ENCODE data around the gene OAS2.

OAS2 gene

DNA sequence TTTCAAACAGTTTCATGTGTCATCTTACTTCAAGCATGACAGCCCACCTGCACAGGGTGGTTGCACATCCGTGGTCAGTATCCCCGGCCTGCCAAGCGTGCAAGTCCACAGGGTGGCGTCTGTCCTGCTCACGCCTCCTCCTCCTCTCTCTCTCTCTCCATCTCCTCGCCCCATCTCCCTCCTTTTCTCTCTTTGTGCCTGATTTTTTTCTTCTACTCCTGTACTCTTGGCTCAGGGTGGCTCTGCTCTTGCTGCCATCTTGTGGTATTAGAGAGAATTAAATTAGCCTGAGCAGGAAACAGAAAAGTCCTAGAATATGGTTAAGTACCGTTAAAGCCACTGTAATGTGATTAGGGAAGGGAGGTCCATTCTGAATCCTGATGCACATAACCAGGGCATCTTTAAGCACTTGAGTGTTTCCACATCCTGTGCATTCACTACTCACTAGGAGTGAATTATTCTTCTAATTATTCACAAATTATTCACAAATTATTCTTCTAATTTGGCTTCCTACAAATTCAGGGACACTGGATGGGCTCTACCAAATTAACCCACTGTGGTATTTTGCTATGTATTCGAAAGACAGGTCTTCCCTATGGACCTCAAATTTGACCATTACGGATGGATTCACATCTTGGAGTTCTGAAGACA is 52.7 kb downstream of the OAS2 start:
- no peak overlapping the region for H3K4ac ChIP-seq (ENCODE audit: low read depth, low read length)
- H3K27ac ChIP-seq (ENCODE audit: low read depth, low read length), result no peak overlapping the region
- H3K27me3 ChIP-seq (ENCODE audit: insufficient read depth, low read length, poor library complexity), result no peaks in the 10 kb centered on the region
- H3K4me3 ChIP-seq (ENCODE audit: low read length), result no peak overlapping the region
- no peak overlapping the region for H4K5ac ChIP-seq (ENCODE audit: low read length)
- H3K23ac ChIP-seq (ENCODE audit: low read length), result no peak overlapping the region
- no CpG with 5 or more reads among the region's 9 CpGs for WGBS (ENCODE audit: extremely low coverage, insufficient coverage, low lambda C conversion rate)
- no peak overlapping the region for H3K18ac ChIP-seq (ENCODE audit: low read length)
- H2BK5ac ChIP-seq (ENCODE audit: low read length), result no peak overlapping the region
- no peaks in the 10 kb centered on the region for H3K79me2 ChIP-seq (ENCODE audit: control insufficient read depth, insufficient read depth, low read length)
- H3K4me1 ChIP-seq (ENCODE audit: control insufficient read depth, low read depth, low read length), result no peaks in the 10 kb centered on the region
- no peaks in the 10 kb centered on the region for H3K79me1 ChIP-seq (ENCODE audit: low read length)
- no peaks in the 10 kb centered on the region for H3K36me3 ChIP-seq (ENCODE audit: control insufficient read depth, insufficient read depth, low read length)
- H3K56ac ChIP-seq (ENCODE audit: low read length), result no peak overlapping the region
- no peak overlapping the region for H2BK120ac ChIP-seq (ENCODE audit: low read depth, low read length)
- no peak overlapping the region for H2BK15ac ChIP-seq (replicated peaks; ENCODE audit: low read depth)
- no peak overlapping the region for H4K8ac ChIP-seq (ENCODE audit: low read depth, low read length)
- no peak overlapping the region for H3K4me2 ChIP-seq (ENCODE audit: low read length)
- H3K9ac ChIP-seq (ENCODE audit: low read length), result no peak overlapping the region
- no peak overlapping the region for H2AK5ac ChIP-seq (ENCODE audit: low read length)
- DNase-seq, result peak; percentile 87

DNA sequence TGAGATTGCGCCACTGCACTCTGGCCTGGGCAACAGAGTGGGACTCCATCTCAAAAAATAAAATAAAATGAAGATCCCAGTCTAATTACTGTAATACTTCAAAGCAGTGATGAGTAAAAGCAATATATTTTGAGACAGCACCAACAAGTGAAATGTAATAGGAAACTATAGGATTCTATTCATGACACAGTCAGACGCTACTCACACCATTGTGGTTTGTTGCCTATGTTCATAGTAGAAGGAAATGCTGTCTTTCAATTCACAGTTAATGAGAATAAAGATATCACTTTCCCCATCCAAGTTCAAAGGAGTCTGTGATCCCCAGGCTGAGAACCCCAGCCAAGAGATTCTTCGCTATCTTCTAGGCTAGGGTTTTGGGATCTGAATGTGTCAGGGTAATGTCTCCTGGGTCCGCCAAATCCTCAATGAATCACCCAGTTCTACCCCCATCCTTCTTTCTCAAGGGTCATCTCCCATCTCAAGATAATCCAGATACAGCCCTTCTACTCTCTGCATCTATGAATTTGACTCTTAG is 61.7 kb downstream of the OAS2 start:
- WGBS (ENCODE audit: extremely low coverage, insufficient coverage, low lambda C conversion rate), result no CpG with 5 or more reads among the region's 4 CpGs
- no peak for DNase-seq
- H3K4me3 ChIP-seq (ENCODE audit: low read length), result no peak overlapping the region
- no peak overlapping the region for H3K18ac ChIP-seq (ENCODE audit: low read length)
- no peak overlapping the region for H4K8ac ChIP-seq (ENCODE audit: low read depth, low read length)
- H3K23ac ChIP-seq (ENCODE audit: low read length), result no peak overlapping the region
- no peak overlapping the region for H3K56ac ChIP-seq (ENCODE audit: low read length)
- H3K27ac ChIP-seq (ENCODE audit: low read depth, low read length), result no peak overlapping the region
- no peak overlapping the region for H2BK15ac ChIP-seq (replicated peaks; ENCODE audit: low read depth)
- H3K4me2 ChIP-seq (ENCODE audit: low read length), result no peak overlapping the region
- H3K4me1 ChIP-seq (ENCODE audit: control insufficient read depth, low read depth, low read length), result no peaks in the 10 kb centered on the region
- no peaks in the 10 kb centered on the region for H3K79me1 ChIP-seq (ENCODE audit: low read length)
- H2BK5ac ChIP-seq (ENCODE audit: low read length), result no peak overlapping the region
- no peak overlapping the region for H2BK120ac ChIP-seq (ENCODE audit: low read depth, low read length)
- no peaks in the 10 kb centered on the region for H3K79me2 ChIP-seq (ENCODE audit: control insufficient read depth, insufficient read depth, low read length)
- no peak overlapping the region for H3K9ac ChIP-seq (ENCODE audit: low read length)
- no peak overlapping the region for H2AK5ac ChIP-seq (ENCODE audit: low read length)
- no peaks in the 10 kb centered on the region for H3K36me3 ChIP-seq (ENCODE audit: control insufficient read depth, insufficient read depth, low read length)
- no peaks in the 10 kb centered on the region for H3K27me3 ChIP-seq (ENCODE audit: insufficient read depth, low read length, poor library complexity)
- H3K4ac ChIP-seq (ENCODE audit: low read depth, low read length), result no peak overlapping the region
- H4K5ac ChIP-seq (ENCODE audit: low read length), result no peak overlapping the region

DNA sequence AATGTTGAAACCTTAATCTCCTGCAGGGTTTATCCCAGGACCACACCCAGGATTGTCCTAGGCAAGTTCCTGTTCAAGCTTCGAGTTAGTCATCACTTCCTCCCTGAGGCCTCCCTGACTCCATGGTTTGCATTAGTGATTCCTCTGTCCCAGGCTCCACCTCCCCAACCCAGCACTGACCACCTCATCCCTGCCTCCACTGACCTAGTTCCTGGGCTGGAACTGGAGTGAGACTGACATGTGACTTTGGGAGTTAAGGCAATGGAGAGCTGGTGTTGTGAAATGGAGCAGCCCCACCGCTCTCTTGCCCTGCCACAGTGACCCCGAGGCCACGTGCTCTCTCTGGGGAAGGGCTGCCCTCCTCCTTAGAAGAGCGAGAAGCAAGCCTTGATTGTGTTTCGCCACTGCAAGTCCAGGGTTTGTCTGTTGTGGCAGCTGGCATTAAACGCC is 62.4 kb downstream of the OAS2 start:
- H3K9ac ChIP-seq (ENCODE audit: low read length), result no peak overlapping the region
- H3K4me1 ChIP-seq (ENCODE audit: control insufficient read depth, low read depth, low read length), result no peaks in the 10 kb centered on the region
- no peaks in the 10 kb centered on the region for H3K79me2 ChIP-seq (ENCODE audit: control insufficient read depth, insufficient read depth, low read length)
- no peak overlapping the region for H3K18ac ChIP-seq (ENCODE audit: low read length)
- no peaks in the 10 kb centered on the region for H3K79me1 ChIP-seq (ENCODE audit: low read length)
- H2BK5ac ChIP-seq (ENCODE audit: low read length), result no peak overlapping the region
- peak; percentile 59 for DNase-seq
- H2BK15ac ChIP-seq (replicated peaks; ENCODE audit: low read depth), result no peak overlapping the region
- no peak overlapping the region for H3K4me3 ChIP-seq (ENCODE audit: low read length)
- no peak overlapping the region for H4K5ac ChIP-seq (ENCODE audit: low read length)
- WGBS (ENCODE audit: extremely low coverage, insufficient coverage, low lambda C conversion rate), result no CpG with 5 or more reads among the region's 7 CpGs
- no peak overlapping the region for H3K4ac ChIP-seq (ENCODE audit: low read depth, low read length)
- H3K4me2 ChIP-seq (ENCODE audit: low read length), result no peak overlapping the region
- H3K27me3 ChIP-seq (ENCODE audit: insufficient read depth, low read length, poor library complexity), result no peaks in the 10 kb centered on the region
- H2AK5ac ChIP-seq (ENCODE audit: low read length), result no peak overlapping the region
- H2BK120ac ChIP-seq (ENCODE audit: low read depth, low read length), result no peak overlapping the region
- no peak overlapping the region for H4K8ac ChIP-seq (ENCODE audit: low read depth, low read length)
- no peak overlapping the region for H3K27ac ChIP-seq (ENCODE audit: low read depth, low read length)
- H3K36me3 ChIP-seq (ENCODE audit: control insufficient read depth, insufficient read depth, low read length), result no peaks in the 10 kb centered on the region
- no peak overlapping the region for H3K23ac ChIP-seq (ENCODE audit: low read length)
- H3K56ac ChIP-seq (ENCODE audit: low read length), result no peak overlapping the region

DNA sequence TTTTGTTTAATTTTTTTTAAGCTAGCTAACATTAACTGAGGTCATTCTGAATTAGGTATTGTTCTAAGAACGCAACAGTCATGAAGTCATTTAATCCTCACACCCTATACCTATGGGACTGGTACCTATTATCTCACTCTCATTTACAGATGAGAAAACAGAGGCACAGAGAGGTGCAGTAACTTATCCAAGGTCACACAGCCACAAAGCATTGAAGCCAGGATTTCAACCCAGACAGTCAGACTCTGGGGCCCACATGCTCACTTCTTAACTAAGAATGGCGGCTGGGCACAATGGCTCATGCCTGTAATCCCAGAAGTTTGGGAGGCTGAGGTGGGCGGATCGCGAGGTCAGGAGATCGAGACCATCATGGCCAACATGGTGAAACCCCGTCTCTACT is 63.2 kb downstream of the OAS2 start:
- Histone ChIP-seq H2BK120ac (ENCODE audit: low read depth, low read length) (no peak overlapping the region), H4K5ac (ENCODE audit: low read length) (no peak overlapping the region), H2BK15ac (replicated peaks; ENCODE audit: low read depth) (no peak overlapping the region), H3K27me3 (ENCODE audit: insufficient read depth, low read length, poor library complexity) (no peaks in the 10 kb centered on the region), H3K23ac (ENCODE audit: low read length) (no peak overlapping the region), H2BK5ac (ENCODE audit: low read length) (no peak overlapping the region), H4K8ac (ENCODE audit: low read depth, low read length) (no peak overlapping the region), H2AK5ac (ENCODE audit: low read length) (no peak overlapping the region), H3K9ac (ENCODE audit: low read length) (no peak overlapping the region), H3K79me2 (ENCODE audit: control insufficient read depth, insufficient read depth, low read length) (no peaks in the 10 kb centered on the region), H3K27ac (ENCODE audit: low read depth, low read length) (no peak overlapping the region), H3K18ac (ENCODE audit: low read length) (no peak overlapping the region), H3K4me3 (ENCODE audit: low read length) (no peak overlapping the region), H3K4me1 (ENCODE audit: control insufficient read depth, low read depth, low read length) (no peaks in the 10 kb centered on the region), H3K4ac (ENCODE audit: low read depth, low read length) (no peak overlapping the region), H3K79me1 (ENCODE audit: low read length) (no peaks in the 10 kb centered on the region), H3K4me2 (ENCODE audit: low read length) (no peak overlapping the region), H3K36me3 (ENCODE audit: control insufficient read depth, insufficient read depth, low read length) (no peaks in the 10 kb centered on the region), H3K56ac (ENCODE audit: low read length) (no peak overlapping the region)
- no CpG with 5 or more reads among the region's 7 CpGs for WGBS (ENCODE audit: extremely low coverage, insufficient coverage, low lambda C conversion rate)
- DNase-seq, result no peak

DNA sequence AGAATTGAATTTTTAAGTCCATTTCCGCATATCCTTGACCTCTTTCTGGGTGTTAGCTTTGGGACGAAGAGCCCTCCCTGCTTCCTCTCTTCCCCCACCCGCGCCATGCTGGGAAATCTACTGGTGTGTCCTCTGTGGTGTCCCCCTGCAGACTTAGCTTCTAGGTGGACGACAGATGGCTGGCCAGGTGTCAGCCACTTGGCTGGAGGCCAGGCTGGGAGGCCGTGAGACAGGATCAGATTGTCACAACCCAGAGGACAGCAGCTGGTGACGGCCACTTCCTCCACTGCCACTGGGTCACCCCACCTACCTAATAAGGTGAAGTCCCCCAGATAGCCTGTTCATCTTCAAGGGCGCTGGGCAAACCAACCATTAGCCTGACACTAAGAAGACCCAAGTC is 64.9 kb downstream of the OAS2 start:
- no CpG with 5 or more reads among the region's 8 CpGs for WGBS (ENCODE audit: extremely low coverage, insufficient coverage, low lambda C conversion rate)
- Histone ChIP-seq H2BK5ac (ENCODE audit: low read length) (no peak overlapping the region), H3K36me3 (ENCODE audit: control insufficient read depth, insufficient read depth, low read length) (no peaks in the 10 kb centered on the region), H2BK120ac (ENCODE audit: low read depth, low read length) (no peak overlapping the region), H3K79me2 (ENCODE audit: control insufficient read depth, insufficient read depth, low read length) (no peaks in the 10 kb centered on the region), H3K4me2 (ENCODE audit: low read length) (no peak overlapping the region), H2AK5ac (ENCODE audit: low read length) (no peak overlapping the region), H2BK15ac (replicated peaks; ENCODE audit: low read depth) (no peak overlapping the region), H3K4me3 (ENCODE audit: low read length) (no peak overlapping the region), H4K8ac (ENCODE audit: low read depth, low read length) (no peak overlapping the region), H3K27ac (ENCODE audit: low read depth, low read length) (no peak overlapping the region), H3K23ac (ENCODE audit: low read length) (no peak overlapping the region), H3K4ac (ENCODE audit: low read depth, low read length) (no peak overlapping the region), H3K9ac (ENCODE audit: low read length) (no peak overlapping the region), H3K4me1 (ENCODE audit: control insufficient read depth, low read depth, low read length) (no peaks in the 10 kb centered on the region), H3K27me3 (ENCODE audit: insufficient read depth, low read length, poor library complexity) (no peaks in the 10 kb centered on the region), H3K79me1 (ENCODE audit: low read length) (no peaks in the 10 kb centered on the region), H4K5ac (ENCODE audit: low read length) (no peak overlapping the region), H3K56ac (ENCODE audit: low read length) (no peak overlapping the region), H3K18ac (ENCODE audit: low read length) (no peak overlapping the region)
- DNase-seq, result no peak

DNA sequence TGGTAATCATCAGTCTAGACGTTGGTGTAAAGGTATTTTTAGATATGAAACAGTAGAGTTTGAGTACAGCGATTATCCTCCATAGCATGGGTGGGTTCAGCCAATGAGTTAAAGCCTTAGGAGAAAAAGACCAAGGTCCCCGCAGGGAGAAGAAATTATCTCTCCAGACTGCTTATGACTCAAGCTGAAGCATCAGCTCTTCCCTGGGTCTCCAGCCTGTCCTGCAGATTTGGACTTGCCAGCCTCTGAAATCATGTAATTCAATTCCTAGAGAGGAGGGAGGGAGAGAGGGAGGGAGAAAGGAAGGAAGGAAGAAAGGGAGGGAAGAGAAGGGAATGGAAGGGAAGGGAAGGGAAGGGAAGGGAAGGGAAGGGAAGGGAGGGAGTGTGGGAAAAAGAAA is 66.2 kb downstream of the OAS2 start:
- Histone ChIP-seq H3K23ac (ENCODE audit: low read length) (no peak overlapping the region), H2BK15ac (replicated peaks; ENCODE audit: low read depth) (no peak overlapping the region), H3K56ac (ENCODE audit: low read length) (no peak overlapping the region), H3K9ac (ENCODE audit: low read length) (no peak overlapping the region), H3K27me3 (ENCODE audit: insufficient read depth, low read length, poor library complexity) (no peaks in the 10 kb centered on the region), H3K4me1 (ENCODE audit: control insufficient read depth, low read depth, low read length) (no peaks in the 10 kb centered on the region), H3K36me3 (ENCODE audit: control insufficient read depth, insufficient read depth, low read length) (no peaks in the 10 kb centered on the region), H3K4ac (ENCODE audit: low read depth, low read length) (no peak overlapping the region), H3K18ac (ENCODE audit: low read length) (no peak overlapping the region), H3K79me2 (ENCODE audit: control insufficient read depth, insufficient read depth, low read length) (no peaks in the 10 kb centered on the region), H3K27ac (ENCODE audit: low read depth, low read length) (no peak overlapping the region), H2AK5ac (ENCODE audit: low read length) (no peak overlapping the region), H2BK5ac (ENCODE audit: low read length) (no peak overlapping the region), H4K5ac (ENCODE audit: low read length) (no peak overlapping the region), H3K4me3 (ENCODE audit: low read length) (no peak overlapping the region), H2BK120ac (ENCODE audit: low read depth, low read length) (no peak overlapping the region), H4K8ac (ENCODE audit: low read depth, low read length) (no peak overlapping the region), H3K4me2 (ENCODE audit: low read length) (no peak overlapping the region), H3K79me1 (ENCODE audit: low read length) (no peaks in the 10 kb centered on the region)
- DNase-seq, result no peak
- no CpG with 5 or more reads among the region's 3 CpGs for WGBS (ENCODE audit: extremely low coverage, insufficient coverage, low lambda C conversion rate)

Measured in mesendoderm (in vitro differentiated cells).